ENCODE results near the gene LBX2.

The LBX2 gene

DNA sequence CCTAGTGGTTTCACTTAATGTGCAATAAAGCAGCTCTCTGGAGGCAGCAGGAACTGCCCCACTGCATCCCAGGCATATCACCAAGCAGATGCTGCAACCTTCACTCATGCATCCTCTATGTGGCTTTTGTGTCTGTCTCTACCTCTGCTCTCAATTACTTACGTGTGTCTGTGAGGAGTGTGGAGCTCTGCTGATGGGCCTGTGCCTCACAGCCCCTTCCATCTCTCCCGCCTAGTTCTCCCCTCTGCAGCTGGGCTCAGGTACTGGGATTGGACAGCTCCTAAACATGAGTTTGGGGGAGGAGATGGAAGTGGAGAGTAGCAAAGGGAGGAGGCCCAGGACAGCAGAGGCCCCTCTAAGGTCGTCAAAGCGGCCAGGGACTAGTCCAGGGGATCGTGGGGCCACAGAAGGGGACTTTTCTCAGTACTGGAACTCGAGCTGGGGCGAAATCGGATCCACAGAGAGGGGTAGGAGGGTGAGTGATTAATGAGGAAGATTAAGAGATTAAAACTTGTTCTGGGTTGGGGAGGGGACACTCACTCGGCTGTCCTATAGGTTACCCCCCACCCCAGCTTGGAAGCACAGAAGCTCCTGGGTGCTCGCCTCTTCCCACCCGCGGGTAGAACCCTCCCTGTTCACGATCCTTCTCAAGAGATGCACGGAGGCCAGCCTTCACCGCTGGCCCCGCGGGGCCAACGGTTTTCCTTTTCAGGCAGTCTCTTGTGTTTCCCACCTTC is 2.1 kb upstream of the LBX2 start:
- TF ChIP-seq CTCF (IDR thresholded peaks at IDR 0.05; ENCODE audit: low read depth, low read length), result no peak
- no peak overlapping the region for H3K4me3 ChIP-seq (ENCODE audit: low read depth, low read length)

GRCh38 chr2:74500578-74500946 is 1.2 kb upstream of the LBX2 start:
- TF ChIP-seq CTCF (IDR thresholded peaks at IDR 0.05; ENCODE audit: low read depth, low read length), result no peak

DNA sequence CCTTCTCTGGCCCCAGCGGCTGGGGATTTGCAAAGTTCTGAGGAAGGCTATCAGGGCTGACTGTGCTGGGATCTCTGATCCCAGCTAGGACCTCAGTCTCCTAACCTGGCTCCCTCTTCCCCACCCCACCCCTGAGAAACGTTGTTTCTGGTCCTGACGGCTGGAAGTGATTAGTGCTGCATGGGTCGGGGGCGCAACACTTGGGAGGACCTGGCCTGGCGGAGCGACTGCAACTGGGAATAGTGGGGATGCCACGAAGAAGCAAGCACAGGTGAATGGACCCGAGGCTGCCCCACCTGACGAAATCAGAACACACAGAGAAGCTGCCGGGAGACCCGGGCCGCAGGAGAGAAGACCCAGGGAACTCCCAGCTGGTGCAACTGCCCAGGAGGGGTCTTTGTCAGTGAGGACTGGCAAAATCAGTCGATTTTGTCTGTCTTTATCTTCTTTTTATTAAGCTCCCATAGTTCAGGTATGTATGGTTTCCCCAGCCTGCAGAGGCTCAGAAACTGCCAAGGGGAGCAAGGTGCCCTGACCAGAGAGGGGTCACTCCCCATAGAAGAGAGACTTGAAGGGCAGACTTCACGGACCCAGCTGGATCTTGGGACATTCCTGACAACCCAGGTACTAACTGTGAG is 656 bp upstream of the LBX2 start:
- TF ChIP-seq CTCF (IDR thresholded peaks at IDR 0.05; ENCODE audit: low read depth, low read length), result no peak
- no peak overlapping the region for H3K4me3 ChIP-seq (ENCODE audit: low read depth, low read length)

More at GRCh38 chr2:74500578-74500946, 1.2 kb upstream of the LBX2 start:
- H3K4me3 ChIP-seq (ENCODE audit: low read depth, low read length), result no peak overlapping the region

- no peak for TF ChIP-seq CTCF (IDR thresholded peaks at IDR 0.05; ENCODE audit: low read depth, low read length)
- H3K4me3 ChIP-seq (ENCODE audit: low read depth, low read length), result peak overlapping the region; percentile 53
Measured at GRCh38 chr2:74498500-74499266, 720 bp downstream of the LBX2 start.

DNA sequence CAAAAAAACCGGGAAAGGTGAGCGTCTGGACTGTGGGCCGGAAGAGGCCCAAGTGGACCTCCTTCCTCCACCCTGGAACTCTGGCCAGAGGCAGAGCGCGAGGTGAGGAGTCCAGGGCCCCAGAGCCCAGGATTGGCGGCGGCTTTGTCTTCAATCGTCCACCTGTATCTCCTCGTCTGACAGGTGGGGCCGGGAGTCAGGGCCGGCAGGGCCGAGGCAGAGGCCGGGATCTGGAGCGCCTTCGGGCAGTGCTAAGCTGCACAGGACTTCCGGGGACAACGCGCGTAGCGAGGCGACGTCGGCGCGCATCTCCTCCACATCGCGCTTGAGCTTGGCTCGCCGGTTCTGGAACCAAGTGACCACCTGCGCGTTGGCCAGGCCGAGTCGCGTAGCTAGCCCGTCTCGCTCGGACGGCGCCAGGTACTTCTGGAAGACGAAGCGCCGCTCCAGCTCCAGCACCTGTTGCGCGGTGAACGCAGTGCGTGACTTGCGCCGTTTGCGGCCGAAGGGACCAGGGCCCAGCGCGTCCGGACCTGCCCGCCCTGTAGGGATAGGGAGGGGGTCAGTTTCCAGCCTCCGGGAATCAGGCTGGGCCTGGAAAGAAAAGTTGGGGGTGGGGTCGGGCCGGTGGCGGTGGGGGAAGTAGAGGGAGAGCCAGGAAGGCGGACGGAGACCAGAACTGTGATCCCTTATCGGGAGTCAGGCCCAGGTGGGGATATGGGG is 1.5 kb downstream of the LBX2 start:
- TF ChIP-seq CTCF (IDR thresholded peaks at IDR 0.05; ENCODE audit: low read depth, low read length), result no peak
- H3K4me3 ChIP-seq (ENCODE audit: low read depth, low read length), result peak overlapping the region; percentile 53

- no peak for TF ChIP-seq CTCF (IDR thresholded peaks at IDR 0.05; ENCODE audit: low read depth, low read length)
- H3K4me3 ChIP-seq (ENCODE audit: low read depth, low read length), result no peak overlapping the region
Measured at GRCh38 chr2:74496997-74497776, 2.2 kb downstream of the LBX2 start.
